Tibial artery (tissue), 4 donors: ENCODE measurements around the gene GABRD.

Source experiments
- DNase-seq, 2 donors: peaks; one replicate each; pipeline ENCODE4 v3.0.0-alpha.2; 2019
- H3K27ac ChIP-seq, 2 donors: fragments of 200-600 bp; sonication (generic) in 1 of 2; 1 replicate in 1 of 2; 2 replicates in 1 of 2; pipeline ENCODE4 v1.5.1; 2018 to 2019; ENCODE audit warnings: mild to moderate bottlenecking in 1 of 2
- H3K27me3 ChIP-seq, 2 donors: fragments of 200-600 bp; sonication (generic) in 1 of 2; one replicate each; pipeline versions ENCODE4 v1.5.1 to v1.6.0; 2016 to 2019
- H3K36me3 ChIP-seq, 3 donors: fragments of 200-600 bp; sonication (generic) in 2 of 3; one replicate each; pipeline ENCODE4 v1.5.1; 2016 to 2019; ENCODE audit warnings: mild to moderate bottlenecking in 2 of 3
- H3K4me1 ChIP-seq, 4 donors: fragments of 200-600 bp; sonication (generic) in 2 of 4; 1 replicate in 3 of 4; 2 replicates in 1 of 4; pipeline ENCODE4 v1.5.1; 2016 to 2019
- H3K4me3 ChIP-seq, 2 donors: fragments of 200-600 bp; sonication (generic) in 1 of 2; 1 replicate in 1 of 2; 2 replicates in 1 of 2; pipeline ENCODE4 v1.5.1; 2018 to 2019; ENCODE audit warnings: mild to moderate bottlenecking in 2 of 2
- H3K9me3 ChIP-seq, 3 donors: fragments of 200-600 bp; sonication (generic) in 1 of 3; one replicate each; pipeline ENCODE4 v1.5.1; 2016 to 2019
- intact Hi-C: fragments of 100-400 bp; cut with DNase I; formaldehyde crosslinking; loops from one replicate; pipeline ENCODE4 v1.15.0; 2023; ENCODE audit warnings: low total_unique reads
- TF ChIP-seq, protein P1 (sequence below), 2 experiments: fragments of 200-600 bp in 1 of 2; fragments of 450-650 bp in 1 of 2; IDR thresholded peaks; one replicate each; pipeline ENCODE4 v1.5.1; 2017 to 2019; ENCODE audit warnings: antibody characterized with exemption in 2 of 2, mild to moderate bottlenecking in 1 of 2, moderate library complexity in 1 of 2

GABRD gene, protein sequence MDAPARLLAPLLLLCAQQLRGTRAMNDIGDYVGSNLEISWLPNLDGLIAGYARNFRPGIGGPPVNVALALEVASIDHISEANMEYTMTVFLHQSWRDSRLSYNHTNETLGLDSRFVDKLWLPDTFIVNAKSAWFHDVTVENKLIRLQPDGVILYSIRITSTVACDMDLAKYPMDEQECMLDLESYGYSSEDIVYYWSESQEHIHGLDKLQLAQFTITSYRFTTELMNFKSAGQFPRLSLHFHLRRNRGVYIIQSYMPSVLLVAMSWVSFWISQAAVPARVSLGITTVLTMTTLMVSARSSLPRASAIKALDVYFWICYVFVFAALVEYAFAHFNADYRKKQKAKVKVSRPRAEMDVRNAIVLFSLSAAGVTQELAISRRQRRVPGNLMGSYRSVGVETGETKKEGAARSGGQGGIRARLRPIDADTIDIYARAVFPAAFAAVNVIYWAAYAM

DNA sequence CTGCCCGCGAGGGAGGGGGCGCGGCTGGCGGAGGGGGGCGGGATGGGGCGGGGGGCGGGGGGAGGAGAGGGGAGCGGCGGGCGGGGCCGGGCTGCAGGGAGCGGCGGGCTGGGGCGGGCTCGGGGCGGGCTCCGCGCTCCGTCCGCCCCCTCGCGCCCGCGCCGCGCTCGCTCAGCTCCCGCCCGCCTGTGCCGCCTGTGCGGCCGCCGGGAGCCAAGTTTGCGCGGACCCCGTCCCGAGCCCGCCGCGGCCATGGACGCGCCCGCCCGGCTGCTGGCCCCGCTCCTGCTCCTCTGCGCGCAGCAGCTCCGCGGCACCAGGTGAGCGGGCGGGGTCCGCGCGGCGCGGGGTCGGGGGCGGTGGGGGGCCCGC is at the start of gene GABRD:
Gene GABRD, plus strand, starts transcription at position 174 of the 372 bp plus-strand sequence. Its CDS starts 79 bp downstream, at position 253.
- Histone ChIP-seq H3K27ac (no peak within 1 kb of the TSS), H3K36me3 (no peaks in the 10 kb centered on the region), H3K27me3 (peaks cover 0 to 81% of the 10 kb centered on the region in 2 donors), H3K4me3 (peak within 1 kb of the TSS in 1 of 2 donors; percentile 22), H3K9me3 (no peaks in the 10 kb centered on the region), H3K4me1 (peaks cover 0 to 14% (median 7%) of the 10 kb centered on the region in 4 donors)
- intact Hi-C loops: no loop called here
- DNase-seq: no peak
- TF ChIP-seq, protein P1, sequence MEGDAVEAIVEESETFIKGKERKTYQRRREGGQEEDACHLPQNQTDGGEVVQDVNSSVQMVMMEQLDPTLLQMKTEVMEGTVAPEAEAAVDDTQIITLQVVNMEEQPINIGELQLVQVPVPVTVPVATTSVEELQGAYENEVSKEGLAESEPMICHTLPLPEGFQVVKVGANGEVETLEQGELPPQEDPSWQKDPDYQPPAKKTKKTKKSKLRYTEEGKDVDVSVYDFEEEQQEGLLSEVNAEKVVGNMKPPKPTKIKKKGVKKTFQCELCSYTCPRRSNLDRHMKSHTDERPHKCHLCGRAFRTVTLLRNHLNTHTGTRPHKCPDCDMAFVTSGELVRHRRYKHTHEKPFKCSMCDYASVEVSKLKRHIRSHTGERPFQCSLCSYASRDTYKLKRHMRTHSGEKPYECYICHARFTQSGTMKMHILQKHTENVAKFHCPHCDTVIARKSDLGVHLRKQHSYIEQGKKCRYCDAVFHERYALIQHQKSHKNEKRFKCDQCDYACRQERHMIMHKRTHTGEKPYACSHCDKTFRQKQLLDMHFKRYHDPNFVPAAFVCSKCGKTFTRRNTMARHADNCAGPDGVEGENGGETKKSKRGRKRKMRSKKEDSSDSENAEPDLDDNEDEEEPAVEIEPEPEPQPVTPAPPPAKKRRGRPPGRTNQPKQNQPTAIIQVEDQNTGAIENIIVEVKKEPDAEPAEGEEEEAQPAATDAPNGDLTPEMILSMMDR (IDR thresholded peaks at IDR 0.05): no peak

GRCh38 chr1:1969505-1969900 is 49.6 kb upstream of the GABRD start:
- Histone ChIP-seq H3K4me1 (no peaks in the 10 kb centered on the region), H3K27me3 (peaks cover 0 to 81% of the 10 kb centered on the region in 2 donors), H3K36me3 (no peaks in the 10 kb centered on the region), H3K4me3 (no peak overlapping the region), H3K9me3 (no peaks in the 10 kb centered on the region), H3K27ac (no peak overlapping the region)
- intact Hi-C loops: no loop called here
- DNase-seq: no peak
- TF ChIP-seq, protein P1 (IDR thresholded peaks at IDR 0.05): no peak

DNA sequence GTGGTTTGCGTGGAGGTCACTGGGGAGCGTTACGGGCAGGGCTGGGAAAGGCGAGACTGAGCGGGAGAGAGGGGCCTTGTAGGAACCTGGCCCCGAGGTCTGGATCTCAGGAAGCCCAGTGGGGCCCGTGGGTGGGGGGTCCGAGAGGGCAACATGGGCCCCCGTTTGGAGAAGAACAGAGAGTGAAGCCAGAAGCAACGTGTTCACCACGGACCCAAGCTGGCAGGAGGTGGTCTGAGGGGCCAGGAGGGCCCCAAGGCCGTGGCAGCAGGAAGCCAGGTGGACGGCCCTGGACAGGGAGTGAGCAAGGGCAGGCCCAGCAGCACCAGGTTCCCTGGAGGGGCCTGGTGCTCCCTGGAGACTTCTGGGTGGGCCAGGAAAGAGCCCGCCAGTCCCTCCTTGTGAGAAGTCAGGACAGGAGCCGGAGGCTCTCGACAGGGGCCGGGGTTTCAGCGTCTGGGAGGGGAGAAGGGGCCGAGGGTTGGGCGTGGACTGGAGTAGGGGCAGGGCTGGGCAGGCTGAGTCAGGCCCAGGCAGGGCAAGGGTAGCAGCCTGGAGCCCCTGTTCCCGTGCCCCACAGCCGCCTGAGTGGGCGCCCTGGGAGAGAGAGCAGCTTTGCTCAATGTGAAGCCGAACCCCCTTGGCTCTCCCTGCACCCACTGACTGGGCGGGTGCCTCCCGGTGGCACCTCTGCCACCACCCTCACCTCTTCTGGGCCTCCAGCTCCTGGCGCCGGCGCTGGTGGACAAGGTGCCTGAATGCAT is 49.0 kb upstream of the GABRD start:
- H3K4me3 ChIP-seq: no peak overlapping the region
- TF ChIP-seq, protein P1 (IDR thresholded peaks at IDR 0.05): no peak
- H3K27me3 ChIP-seq: peaks cover 0 to 77% of the 10 kb centered on the region in 2 donors
- no peaks in the 10 kb centered on the region for H3K36me3 ChIP-seq
- H3K9me3 ChIP-seq: no peaks in the 10 kb centered on the region
- H3K27ac ChIP-seq: no peak overlapping the region
- intact Hi-C loops: no loop called here
- DNase-seq: no peak
- H3K4me1 ChIP-seq: no peaks in the 10 kb centered on the region

- no peak overlapping the region for H3K27ac ChIP-seq
- no peak overlapping the region for H3K4me3 ChIP-seq
- TF ChIP-seq, protein P1 (IDR thresholded peaks at IDR 0.05): no peak
- intact Hi-C loops: no loop called here
- no peak for DNase-seq
- no peaks in the 10 kb centered on the region for H3K4me1 ChIP-seq
- no peaks in the 10 kb centered on the region for H3K36me3 ChIP-seq
- peaks cover 0 to 75% of the 10 kb centered on the region in 2 donors for H3K27me3 ChIP-seq
- H3K9me3 ChIP-seq: no peaks in the 10 kb centered on the region
These were observed 48.1 kb upstream of the GABRD start for GRCh38 chr1:1971017-1971416.

- TF ChIP-seq, protein P1 (IDR thresholded peaks at IDR 0.05): no peak
- no peak for DNase-seq
These were observed 47.5 kb upstream of the GABRD start for GRCh38 chr1:1971688-1972087.

More at GRCh38 chr1:1971688-1972087, 47.5 kb upstream of the GABRD start:
- no peaks in the 10 kb centered on the region for H3K4me1 ChIP-seq
- H3K27me3 ChIP-seq: peaks cover 0 to 72% of the 10 kb centered on the region in 2 donors
- intact Hi-C loops: no loop called here
- H3K27ac ChIP-seq: no peak overlapping the region
- no peak overlapping the region for H3K4me3 ChIP-seq
- H3K9me3 ChIP-seq: no peaks in the 10 kb centered on the region
- H3K36me3 ChIP-seq: no peaks in the 10 kb centered on the region
